Activated CD8-positive, alpha-beta memory T cell treated with anti-CD3 and anti-CD28 coated beads, Interleukin-2, amount 50 U/mL, for 4 hours (primary cell): ENCODE data around the gene SFT2D3.

ENCODE experiments used
- DNase-seq: peaks from one replicate; pipeline ENCODE4 v3.0.0-alpha.2; 2020

Gene SFT2D3

GRCh38 chr2:127683056-127683455 lies 18.2 kb upstream of the SFT2D3 start:
- no peak for DNase-seq

DNA sequence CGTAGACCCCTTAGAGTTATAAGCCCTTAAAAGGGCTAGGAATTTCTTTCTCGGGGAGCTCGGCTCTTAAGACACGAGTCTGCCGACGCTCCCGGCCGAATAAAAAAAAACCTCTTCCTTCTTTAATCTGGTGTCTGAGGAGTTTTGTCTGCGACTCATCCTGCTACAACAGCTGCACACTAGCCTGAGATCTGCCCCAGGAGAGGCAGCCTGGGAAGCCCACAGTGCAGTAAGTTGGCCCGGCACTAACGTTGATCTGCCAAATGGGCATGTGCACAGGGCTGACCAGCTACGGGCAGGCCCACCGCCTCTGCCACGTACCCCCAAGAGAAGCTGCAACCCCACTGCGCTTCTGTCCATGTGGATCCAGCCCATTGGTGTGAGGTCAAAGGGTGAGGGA lies 17.5 kb upstream of the SFT2D3 start:
- no peak for DNase-seq

DNA sequence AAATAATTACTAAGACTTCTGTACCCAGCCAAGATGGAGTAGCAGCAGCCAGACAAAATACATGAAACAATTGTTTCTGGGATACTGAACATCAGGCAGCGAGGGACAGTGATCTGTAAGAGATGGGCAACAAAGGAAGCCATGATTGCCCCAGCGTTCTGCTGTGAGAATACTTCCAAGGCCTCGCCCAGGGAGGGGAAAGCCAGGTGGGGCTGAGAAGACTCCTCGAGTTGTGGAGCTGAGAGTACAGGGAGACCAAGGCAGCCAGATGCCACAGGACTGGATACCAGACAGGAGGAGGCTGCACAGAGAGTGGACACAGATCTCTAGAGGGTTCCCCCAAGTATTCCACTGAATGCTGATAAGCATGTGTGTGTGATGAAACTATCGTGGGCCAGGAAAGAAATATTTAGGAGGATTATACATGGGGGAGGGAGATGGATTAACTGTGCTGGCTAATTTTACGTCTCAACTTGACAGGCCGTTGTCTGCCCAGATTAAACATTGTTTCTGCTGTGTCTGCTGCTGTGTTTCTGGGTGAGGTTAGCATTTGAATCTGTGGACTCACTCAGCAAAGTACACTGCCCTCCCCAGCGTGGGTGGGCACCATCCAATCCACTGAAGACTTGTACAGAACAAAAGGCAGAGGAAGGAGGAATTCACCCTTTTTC lies 15.8 kb upstream of the SFT2D3 start:
- no peak for DNase-seq

GRCh38 chr2:127688405-127688804 lies 12.9 kb upstream of the SFT2D3 start:
- DNase-seq = no peak

GRCh38 chr2:127690696-127691095 lies 10.6 kb upstream of the SFT2D3 start:
- no peak for DNase-seq

DNA sequence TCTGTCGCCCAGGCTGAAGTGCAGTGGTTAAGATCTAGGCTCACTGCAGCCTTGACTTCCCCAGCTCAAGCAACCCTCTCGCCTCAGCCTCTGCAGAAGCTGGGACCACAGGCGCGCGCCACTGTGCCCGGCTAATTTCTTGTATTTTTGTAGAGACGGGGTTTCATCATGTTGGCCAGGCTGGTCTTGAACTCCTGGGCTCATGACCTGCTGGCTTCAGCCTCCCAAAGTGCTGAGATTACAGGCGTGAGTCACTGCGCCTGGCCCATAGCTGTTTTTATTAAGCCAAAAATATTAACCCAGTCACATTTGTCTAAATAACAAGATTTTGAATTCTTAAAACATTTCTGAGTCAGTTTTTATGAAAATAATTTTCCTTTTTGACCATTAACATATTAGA lies 6.3 kb upstream of the SFT2D3 start:
- no peak for DNase-seq

GRCh38 chr2:127695491-127696472 lies 5.5 kb upstream of the SFT2D3 start:
- DNase-seq = no peak

DNA sequence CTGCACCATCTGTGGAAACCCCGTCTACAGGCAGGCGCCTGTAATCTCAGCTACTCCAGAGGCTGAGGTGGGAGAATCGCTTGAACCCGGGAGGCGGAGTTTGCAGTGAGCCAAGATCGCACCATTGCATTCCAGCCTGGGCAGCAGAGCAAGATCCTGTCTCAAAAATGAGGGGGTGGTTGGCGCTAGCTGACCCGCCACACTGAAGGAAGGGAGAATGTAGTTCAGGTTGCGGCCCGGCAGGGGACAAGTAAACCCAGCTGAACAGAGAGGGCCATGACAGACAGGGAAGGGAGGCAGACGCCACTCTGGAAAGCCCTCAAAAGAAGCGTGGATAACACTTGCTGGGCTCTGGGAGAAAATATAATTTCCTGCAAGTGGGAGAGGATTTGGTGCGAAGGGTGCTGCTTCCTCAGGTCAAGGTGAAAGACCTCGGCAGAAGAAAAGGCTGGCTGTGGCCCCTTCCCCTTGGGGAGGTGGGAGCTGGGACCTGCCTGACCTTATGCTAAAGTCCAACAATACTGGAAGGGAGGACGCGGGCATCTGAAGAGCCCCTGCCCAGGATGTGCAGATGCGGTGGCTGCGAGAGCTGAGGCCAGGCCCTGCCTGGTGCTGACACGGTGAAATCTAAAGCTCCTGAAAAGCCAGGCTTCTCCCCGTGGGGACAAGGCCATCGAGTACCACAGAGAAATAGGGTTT lies 3.7 kb upstream of the SFT2D3 start:
- DNase-seq = no peak

DNA sequence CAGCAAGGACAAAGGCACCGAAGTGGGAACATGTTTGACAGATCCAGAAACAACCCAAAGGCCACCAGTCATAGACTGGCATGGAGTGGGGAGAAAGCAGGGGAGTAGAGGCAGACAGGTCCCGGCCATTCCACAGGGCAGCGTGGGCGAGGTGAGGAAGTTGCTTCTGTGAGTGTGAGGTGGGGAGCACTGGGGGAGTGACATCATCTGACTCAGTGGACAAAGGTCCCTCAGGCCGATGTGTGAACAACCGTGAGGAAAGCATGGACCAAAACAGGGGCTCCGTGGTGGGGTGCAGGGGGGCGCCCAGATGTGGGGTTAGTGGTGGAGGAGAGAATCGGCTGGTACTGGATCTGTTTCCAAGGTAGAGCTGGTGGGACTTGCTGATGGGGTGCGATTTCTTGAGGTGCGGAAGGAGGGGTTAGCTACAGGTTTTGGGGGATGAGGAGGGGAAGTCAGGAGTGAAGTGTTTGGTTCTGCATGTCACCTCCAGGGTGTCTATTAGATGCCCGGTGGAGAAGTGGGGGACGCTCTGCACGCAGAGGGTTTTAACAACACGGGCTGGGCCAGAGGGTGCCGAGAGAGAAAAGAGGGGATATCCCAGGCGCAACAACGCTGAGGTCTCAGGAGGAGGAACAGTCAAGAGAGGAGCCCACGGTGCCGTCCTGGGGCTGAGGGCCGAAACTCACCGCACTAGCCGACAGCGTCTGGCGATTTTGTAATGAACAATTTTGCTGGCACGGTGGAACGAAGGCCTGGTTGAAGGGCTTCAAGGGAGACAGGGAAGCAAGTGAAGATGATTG lies 2.5 kb upstream of the SFT2D3 start:
- DNase-seq = no peak

GRCh38 chr2:127700527-127701192 lies 637 bp upstream of the SFT2D3 start:
- no peak for DNase-seq

DNA sequence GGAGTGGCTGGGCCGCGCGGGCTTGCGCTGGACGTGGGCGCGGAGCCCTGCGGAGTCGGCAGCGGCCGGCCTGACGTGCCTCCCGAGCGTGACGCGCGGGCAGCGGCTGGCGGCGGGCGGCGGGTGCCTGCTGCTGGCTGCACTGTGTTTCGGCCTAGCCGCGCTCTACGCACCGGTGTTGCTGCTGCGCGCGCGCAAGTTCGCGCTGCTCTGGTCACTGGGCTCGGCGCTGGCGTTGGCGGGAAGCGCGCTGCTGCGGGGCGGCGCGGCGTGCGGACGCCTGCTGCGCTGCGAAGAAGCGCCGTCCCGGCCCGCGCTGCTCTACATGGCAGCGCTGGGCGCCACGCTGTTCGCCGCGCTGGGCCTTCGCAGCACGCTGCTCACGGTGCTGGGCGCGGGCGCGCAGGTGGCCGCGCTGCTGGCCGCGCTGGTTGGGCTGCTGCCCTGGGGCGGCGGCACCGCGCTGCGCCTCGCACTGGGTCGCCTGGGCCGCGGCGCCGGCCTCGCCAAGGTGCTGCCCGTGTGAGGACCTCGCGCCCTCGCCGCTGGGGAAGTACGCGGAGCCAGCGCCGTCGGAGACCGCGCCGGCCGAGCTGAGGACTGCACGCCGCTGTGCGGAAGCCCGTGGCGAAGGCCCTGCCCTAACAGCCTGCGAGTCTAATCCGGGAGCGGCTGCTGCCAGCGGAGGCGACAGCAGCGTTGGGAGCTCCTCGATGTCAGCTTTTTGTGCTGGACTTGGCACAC lies 526 bp downstream of the SFT2D3 start:
- DNase-seq = peak; percentile 80

DNA sequence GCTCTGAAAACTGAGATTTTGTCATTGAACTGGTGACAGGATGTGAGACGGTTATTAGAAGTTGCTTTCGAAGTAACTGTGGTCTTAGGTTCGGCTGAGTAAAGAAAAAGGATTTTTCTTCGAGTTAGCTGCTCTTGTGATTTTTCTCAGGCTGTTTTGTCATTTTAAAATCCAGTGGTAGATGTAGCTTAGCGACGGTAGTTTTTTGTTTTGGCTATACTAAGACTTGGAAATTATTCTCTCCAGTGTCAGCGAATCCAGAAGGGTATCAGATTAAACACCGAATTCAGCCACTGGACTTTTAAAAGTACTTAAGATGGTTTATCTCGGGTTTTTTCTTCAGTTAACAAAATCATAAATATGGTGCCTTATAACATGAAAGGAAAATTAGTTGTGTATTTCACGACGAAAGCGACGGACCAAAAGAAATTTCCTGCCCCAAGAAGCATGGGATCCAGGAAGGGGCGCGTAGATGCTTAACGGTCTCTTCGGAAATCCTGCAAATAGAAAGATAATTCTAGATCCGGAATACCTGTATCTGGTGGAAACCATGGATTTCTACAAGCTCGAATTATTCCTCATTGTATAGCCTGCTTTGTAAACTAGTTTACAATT lies 1.2 kb downstream of the SFT2D3 start:
- DNase-seq = no peak

- DNase-seq = no peak
Measured at GRCh38 chr2:127703282-127703681, 2.0 kb downstream of the SFT2D3 start.

DNA sequence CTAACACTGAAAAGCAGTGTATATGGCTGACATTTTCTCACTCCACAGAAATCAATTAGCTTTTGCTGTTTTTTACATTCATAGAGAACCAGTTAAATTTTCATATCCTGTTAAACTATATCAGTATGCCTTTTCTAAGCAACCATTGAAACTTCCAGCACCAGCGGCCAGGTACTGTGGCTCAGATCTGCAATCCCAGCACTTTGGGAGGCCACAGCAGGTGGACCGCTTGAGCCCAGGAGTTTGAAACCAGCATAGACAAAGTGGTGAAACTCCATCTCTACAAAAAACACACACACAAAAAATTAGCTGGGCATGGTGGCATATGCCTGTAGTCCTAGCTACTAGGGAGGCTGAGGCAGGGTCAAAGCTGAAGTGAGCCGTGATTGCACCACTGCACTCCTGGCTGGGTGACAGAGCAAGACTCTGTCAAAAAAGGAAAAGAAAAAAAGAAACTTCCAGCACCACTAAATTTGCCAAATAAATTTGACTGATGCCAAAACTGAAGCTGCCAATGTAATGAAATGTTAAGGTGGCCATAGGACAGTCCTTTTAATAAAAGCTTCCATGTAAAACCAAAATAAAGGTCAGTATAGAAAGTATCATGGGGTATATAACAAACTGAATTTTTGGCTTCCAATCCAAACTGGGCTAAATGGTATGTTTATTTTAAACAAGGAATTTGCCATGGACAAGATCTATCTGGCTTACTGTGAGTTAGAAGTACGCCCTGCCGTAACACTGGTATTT lies 3.5 kb downstream of the SFT2D3 start:
- DNase-seq = no peak

- DNase-seq = no peak
Measured at GRCh38 chr2:127705391-127706065, 4.2 kb downstream of the SFT2D3 start.

- DNase-seq = no peak
Measured at GRCh38 chr2:127706215-127706990, 5.1 kb downstream of the SFT2D3 start.

- DNase-seq = no peak
Measured at GRCh38 chr2:127707890-127708648, 6.8 kb downstream of the SFT2D3 start.

GRCh38 chr2:127709336-127709735 lies 8.0 kb downstream of the SFT2D3 start:
- no peak for DNase-seq
